GM12878 (cell line): ENCODE results near the gene NT5C2. TPM values are rescaled to one million over a fixed set of nuclear protein-coding genes. Genes with fewer than 3 reads are reported as not detected.

Source experiments
- ATAC-seq: fragments of 200-7000 bp; cut with Tn5 transposase; 3 replicates; pipeline ENCODE4 v1.9.1; 2020; ENCODE audit warnings: mild to moderate bottlenecking, moderate library complexity
- BruUV-seq: library from RNA; stranded (reverse); fragments of 400-500 nt; replicated peaks from 2 replicates; lab custom pipeline; 2021; lab: Mats Ljungman, UMichigan
- CTCF ChIA-PET: fragments of 300-600 bp; sonication (Branson Sonifier 250); formaldehyde crosslinking; extraction: SDS; loops from one replicate; lab custom pipeline; 2021; ENCODE audit warnings: inconsistent platforms; lab: Yijun Ruan, JAX
- POLR2A ChIA-PET: fragments of 350-600 bp; formaldehyde crosslinking; extraction: SDS; loops from one replicate; lab custom pipeline; 2021; ENCODE audit warnings: inconsistent platforms; lab: Charles Lee
- RAD21 ChIA-PET: fragments of 300-600 bp; sonication (Branson Sonifier 250); formaldehyde crosslinking; loops from one replicate; lab custom pipeline; 2023; ENCODE audit warnings: antibody characterized with exemption; ENCODE audit not compliant: unreplicated experiment; lab: Charles Lee
- SMC1A ChIA-PET: fragments of 300-600 bp; sonication (Branson Sonifier 250); formaldehyde crosslinking; loops from one replicate; lab custom pipeline; 2023; ENCODE audit not compliant: unreplicated experiment, uncharacterized antibody; lab: Charles Lee
- DNase-seq: peaks from one replicate; pipeline ENCODE4 v3.0.0-alpha.2; 2011; ENCODE audit warnings: low read depth, low spot score
- FAIRE-seq: peaks from 3 replicates; lab custom pipeline; 2011; peaks lifted over from hg19 to GRCh38; lab: Jason Lieb, UNC
- H2AFZ ChIP-seq: 2 replicates; pipeline ENCODE4 v1.6.0; 2011; ENCODE audit warnings: low read depth, low read length, control low read depth; ENCODE audit not compliant: control insufficient read depth
- H3K27ac ChIP-seq: 2 replicates; pipeline ENCODE4 v1.5.1; 2011; ENCODE audit warnings: control low read depth; ENCODE audit not compliant: control insufficient read depth, insufficient read depth
- H3K27me3 ChIP-seq, 2 experiments: replicated peaks in 1 of 2; 2 replicates each; pipeline versions ENCODE4 v1.6.0 to v1.6.1; 2011; ENCODE audit warnings: low read length in 1 of 2; ENCODE audit not compliant: control insufficient read depth in 2 of 2, insufficient read depth in 2 of 2
- H3K36me3 ChIP-seq, 2 experiments: 2 replicates each; pipeline ENCODE4 v1.5.1; 2011; ENCODE audit warnings: low read length in 1 of 2; ENCODE audit not compliant: control insufficient read depth in 2 of 2, insufficient read depth in 2 of 2
- H3K4me1 ChIP-seq: 2 replicates; pipeline ENCODE4 v1.6.1; 2011; ENCODE audit warnings: mild to moderate bottlenecking, low read length, moderate library complexity, mixed read lengths; ENCODE audit not compliant: control insufficient read depth, insufficient read depth
- H3K4me2 ChIP-seq: 2 replicates; pipeline ENCODE4 v1.6.0; 2011; ENCODE audit warnings: control low read depth; ENCODE audit not compliant: control insufficient read depth, insufficient read depth
- H3K4me3 ChIP-seq: fragments of 200-600 bp; sonication (generic); 2 replicates; pipeline ENCODE4 v1.5.1; 2016
- H3K79me2 ChIP-seq: 2 replicates; pipeline ENCODE4 v1.6.0; 2011; ENCODE audit warnings: low read length; ENCODE audit not compliant: control insufficient read depth, insufficient read depth
- H3K9ac ChIP-seq: 2 replicates; pipeline ENCODE4 v1.8.0; 2011; ENCODE audit warnings: low read length, control low read depth, mixed read lengths; ENCODE audit not compliant: control insufficient read depth, insufficient read depth
- H3K9me3 ChIP-seq: replicated peaks from 3 replicates; pipeline ENCODE4 v1.5.1; 2011; ENCODE audit warnings: mild to moderate bottlenecking, low read length; ENCODE audit not compliant: control insufficient read depth, insufficient read depth
- H4K20me1 ChIP-seq: 2 replicates; pipeline ENCODE4 v1.6.0; 2011; ENCODE audit not compliant: control insufficient read depth, insufficient read depth
- ATF3 ChIP-seq: IDR thresholded peaks from 2 replicates; pipeline ENCODE4 v1.6.1; 2011; ENCODE audit warnings: low read depth, mild to moderate bottlenecking, low read length, moderate library complexity, borderline replicate concordance; ENCODE audit errors: extremely low read depth
- ATF7 ChIP-seq: fragments of 450-650 bp; IDR thresholded peaks from 2 replicates; pipeline ENCODE4 v1.6.1; 2016; ENCODE audit warnings: low read depth, mild to moderate bottlenecking
- E2F4 ChIP-seq: IDR thresholded peaks from 2 replicates; pipeline ENCODE4 v1.6.1; 2012; ENCODE audit warnings: low read depth, low read length, improper control_type of control experiment
- ETV6 ChIP-seq, 2 experiments: fragments of 450-650 bp in 1 of 2; IDR thresholded peaks in 1 of 2; conservative IDR thresholded peaks in 1 of 2; 2 replicates each; pipeline ENCODE4 v1.6.1; 2014; ENCODE audit warnings: antibody characterized with exemption in 1 of 2, borderline replicate concordance in 1 of 2, low read depth in 1 of 2, mild to moderate bottlenecking in 1 of 2, moderate library complexity in 1 of 2
- EZH2 ChIP-seq: IDR thresholded peaks from 2 replicates; pipeline ENCODE4 v1.6.1; 2012; ENCODE audit warnings: low read depth, mild to moderate bottlenecking, control low read depth, inconsistent platforms, low read length, borderline replicate concordance; ENCODE audit not compliant: control insufficient read depth
- FOXM1 ChIP-seq: IDR thresholded peaks from 2 replicates; pipeline ENCODE4 v1.6.1; 2012; ENCODE audit warnings: low read depth, mild to moderate bottlenecking, inconsistent platforms, low read length, moderate library complexity
- HDAC6 ChIP-seq: fragments of 200-600 bp; sonication (generic); IDR thresholded peaks from one replicate; pipeline ENCODE4 v1.8.0; 2017; ENCODE audit warnings: antibody characterized with exemption; ENCODE audit not compliant: unreplicated experiment
- KAT2A ChIP-seq: conservative IDR thresholded peaks from 2 replicates; pipeline ENCODE4 v1.6.1; 2011; ENCODE audit warnings: low read depth, low read length; ENCODE audit not compliant: control insufficient read depth
- MAX ChIP-seq: IDR thresholded peaks from 2 replicates; pipeline ENCODE4 v1.6.1; 2012; ENCODE audit warnings: low read depth, low read length, improper control_type of control experiment
- MXI1 ChIP-seq: fragments of 150-350 bp; IDR thresholded peaks from 2 replicates; pipeline ENCODE4 v1.6.1; 2011; ENCODE audit warnings: low read depth, mild to moderate bottlenecking, inconsistent platforms, low read length, improper control_type of control experiment
- PBX3 ChIP-seq: IDR thresholded peaks from 2 replicates; pipeline ENCODE4 v1.6.1; 2011; ENCODE audit warnings: mild to moderate bottlenecking, low read depth, low read length, moderate library complexity; ENCODE audit not compliant: insufficient replicate concordance
- REST ChIP-seq: IDR thresholded peaks from 2 replicates; pipeline ENCODE4 v1.6.1; 2012; ENCODE audit warnings: mild to moderate bottlenecking, low read depth, low read length
- SIX5 ChIP-seq: IDR thresholded peaks from 2 replicates; pipeline ENCODE4 v1.6.1; 2011; ENCODE audit warnings: mild to moderate bottlenecking, low read depth, low read length, moderate library complexity; ENCODE audit not compliant: severe bottlenecking
- SP1 ChIP-seq: IDR thresholded peaks from one replicate; pipeline ENCODE4 v1.6.1; 2011; ENCODE audit warnings: low read depth, low read length
- TARDBP ChIP-seq: IDR thresholded peaks from 2 replicates; pipeline ENCODE4 v1.6.1; 2016; ENCODE audit warnings: borderline replicate concordance
- TCF3 ChIP-seq: IDR thresholded peaks from 2 replicates; pipeline ENCODE4 v1.6.1; 2012; ENCODE audit warnings: low read depth, mild to moderate bottlenecking, low read length, borderline replicate concordance; ENCODE audit not compliant: insufficient read depth
- WGBS: methylation state at CpG from one replicate; pipeline ENCODE4 v1.1.6; 2016; ENCODE audit warnings: low lambda C conversion rate; ENCODE audit not compliant: insufficient replicate concordance, insufficient coverage; ENCODE audit errors: missing lambda C conversion rate; 5-methylcytosine and 5-hydroxymethylcytosine counted together
- in situ Hi-C: fragments of 300-500 bp; cut with MboI; formaldehyde crosslinking; loops from 9 replicates; pipeline ENCODE4 v1.14.3; 2018; ENCODE audit warnings: mixed read lengths
- intact Hi-C: fragments of 100-400 bp; cut with micrococcal nuclease; formaldehyde crosslinking; loops from one replicate; pipeline ENCODE4 v1.14.2; 2022; ENCODE audit not compliant: unreplicated experiment
- polyA plus RNA-seq, 11 experiments: library from polyadenylated mRNA; depleted of rRNA in 4 of 11; unstranded in 6 of 11; stranded (reverse) in 5 of 11; fragments of >200 nt; fragmentation: Nextera tagmentation in 4 of 11; fragmentation: Illumina TruSeq in 1 of 11; extraction: Ambion mirVana in 4 of 11; extraction: Trizol in 1 of 11; gene quantifications; 1 replicate in 1 of 11; 2 replicates in 10 of 11; pipeline versions ENCODE4 v1.2.1 to v1.2.3, GENCODE V29; 2011 to 2016; ENCODE audit warnings: inconsistent platforms in 2 of 11, missing spikeins in 2 of 11, low read depth in 1 of 11
- total RNA-seq, 4 experiments: library from RNA; depleted of rRNA in 3 of 4; stranded (reverse); fragments of >200 nt in 3 of 4; fragmentation: Illumina TruSeq in 1 of 4; extraction: Trizol in 1 of 4; gene quantifications; 2 replicates each; pipeline versions ENCODE4 v1.2.1 to v1.2.3, GENCODE V29; 2013 to 2021

The NT5C2 gene
- total and polyA plus RNA-seq, 10 of the 15 experiments (the other 5 are each of a cell fraction or from before 2014, with no cell fraction given), result 15.8 to 70.1 (median 56.0) TPM

- 68% methylated on average over 4 of the region's 4 CpGs for WGBS
- FAIRE-seq, result peak; percentile 44
- in situ Hi-C loops, result no loop called here
- TF ChIP-seq REST (no peak), KAT2A (no peak), TCF3 (peak; percentile 62; the same call in 1 of the 2 replicates), MAX (no peak), SIX5 (no peak), TARDBP (no peak), ATF7 (no peak), SP1 (peak; percentile 36), E2F4 (no peak), PBX3 (peak; percentile 41), HDAC6 (no peak), EZH2 (no peak), FOXM1 (0 out of 2 replicates have a peak, but pooled peaks have one; percentile 43), ETV6 (conservative IDR thresholded peaks at IDR 0.05 in 1 of 2, IDR thresholded peaks at IDR 0.05 in 1 of 2; ENCODE audit: borderline replicate concordance in 1 of 2, low read depth in 1 of 2) (peak in 1 of 2 experiments; percentile 35; a peak in 1 of 4 replicates), MXI1 (peak; percentile 37; the same call in 1 of the 2 replicates), ATF3 (no peak)
Measured at GRCh38 chr10:103181244-103181643, 11.8 kb downstream of the NT5C2 start.

More at GRCh38 chr10:103181244-103181643, 11.8 kb downstream of the NT5C2 start:
- H3K79me2 ChIP-seq, result peaks cover 74% of the 10 kb centered on the region
- ChIA-PET CTCF (interaction anchor here (1.5 kb wide), 1 partner anchor 41 kb away, joined by 4 read pairs; no protein-coding TSS in a partner anchor), RAD21 (interaction anchor here (1.3 to 4.8 kb wide), 2 partner anchors 12 to 264 kb away, joined by 3 to 29 read pairs; partner anchors contain the start of genes CNNM2 and NT5C2), SMC1A (interaction anchor here (1.1 to 7.9 kb wide), 2 partner anchors 10 to 14 kb away, joined by 3 to 68 read pairs; partner anchors contain the start of gene NT5C2), POLR2A (interaction anchor here (6.4 kb wide), 1 partner anchor 11 kb away, joined by 59 read pairs; the partner anchor contains the start of gene NT5C2)
- no peaks in the 10 kb centered on the region for H3K9me3 ChIP-seq
- H3K4me2 ChIP-seq, result peak overlapping the region; percentile 45
- H3K27ac ChIP-seq, result peak overlapping the region; percentile 63
- peaks cover 14% of the 10 kb centered on the region for H3K4me1 ChIP-seq
- no peaks in the 10 kb centered on the region for H3K27me3 ChIP-seq
- H2AFZ ChIP-seq, result no peak overlapping the region
- H3K4me3 ChIP-seq, result no peak overlapping the region
- ATAC-seq (peak; percentile 83), DNase-seq (peak; percentile 45)
- H3K9ac ChIP-seq, result no peak overlapping the region
- BruUV-seq, result no TSS peak
- no peaks in the 10 kb centered on the region for H4K20me1 ChIP-seq
- H3K36me3 ChIP-seq, result peaks cover 0 to 4% of the 10 kb centered on the region in 2 experiments; a peak in 2 of 4 replicates
- intact Hi-C loops, result no loop called here
